Uterus (tissue), 4 donors: Measurements from ENCODE around the gene ZBTB40. TPM values are rescaled to one million over a fixed set of nuclear protein-coding genes. Genes with fewer than 3 reads are reported as not detected.

Experiments used
- DNase-seq, 2 donors: peaks; one replicate each; pipeline ENCODE4 v3.0.0-alpha.2; 2019 to 2020
- H3K27ac ChIP-seq, 2 donors: fragments of 200-600 bp; sonication (generic); 1 replicate in 1 of 2; 2 replicates in 1 of 2; pipeline ENCODE4 v1.5.1; 2016 to 2018
- H3K27me3 ChIP-seq, 2 donors: fragments of 200-600 bp; sonication (generic); one replicate each; pipeline ENCODE4 v1.5.1; 2018 to 2019; ENCODE audit warnings: control low read depth in 1 of 2
- H3K36me3 ChIP-seq, 2 donors: fragments of 200-600 bp; sonication (generic); one replicate each; pipeline ENCODE4 v1.5.1; 2019; ENCODE audit warnings: control low read depth in 1 of 2
- H3K4me1 ChIP-seq, 2 donors: fragments of 200-600 bp; sonication (generic); one replicate each; pipeline ENCODE4 v1.5.1; 2018 to 2019; ENCODE audit warnings: control low read depth in 1 of 2
- H3K4me3 ChIP-seq, 2 donors: fragments of 200-600 bp; sonication (generic); 1 replicate in 1 of 2; 2 replicates in 1 of 2; pipeline ENCODE4 v1.5.1; 2018 to 2019; ENCODE audit warnings: mild to moderate bottlenecking in 1 of 2
- H3K9me3 ChIP-seq, 2 donors: fragments of 200-600 bp; sonication (generic); one replicate each; pipeline ENCODE4 v1.5.1; 2019; ENCODE audit warnings: control low read depth in 1 of 2
- POLR2A ChIP-seq, 2 donors: fragments of 450-650 bp; IDR thresholded peaks; one replicate each; pipeline ENCODE4 v1.6.1; 2016; ENCODE audit warnings: antibody characterized with exemption in 2 of 2, mild to moderate bottlenecking in 1 of 2, moderate library complexity in 1 of 2
- intact Hi-C: fragments of 100-400 bp; cut with DNase I; formaldehyde crosslinking; loops from one replicate; pipeline ENCODE4 v1.15.1; 2023; ENCODE audit warnings: low total_unique reads
- total RNA-seq, 4 donors: library from RNA; depleted of rRNA in 3 of 4; stranded (reverse); fragments of >200 nt in 3 of 4; gene quantifications; one replicate each; pipeline versions ENCODE4 v1.1.0 to v1.2.4, GENCODE V29; 2014 to 2023
- TF ChIP-seq, protein P1 (sequence below), 4 experiments: fragments of 200-600 bp in 2 of 4; fragments of 450-650 bp in 2 of 4; sonication (generic) in 2 of 4; IDR thresholded peaks; one replicate each; pipeline ENCODE4 v1.5.1; 2016 to 2019; ENCODE audit warnings: antibody characterized with exemption in 4 of 4, mild to moderate bottlenecking in 2 of 4, moderate library complexity in 1 of 4
- donor health status: DM: yes; HTN: yes; CAD: no.

ZBTB40 gene
- total RNA-seq, 4 donors from 2014 or later = 8.2 to 34.2 (median 16.6) TPM

- no peaks in the 10 kb centered on the region for H3K9me3 ChIP-seq
- no peak overlapping the region for H3K27ac ChIP-seq
- no peak overlapping the region for H3K4me3 ChIP-seq
- DNase-seq = no peak
- H3K27me3 ChIP-seq = no peaks in the 10 kb centered on the region
- TF ChIP-seq, protein P1, sequence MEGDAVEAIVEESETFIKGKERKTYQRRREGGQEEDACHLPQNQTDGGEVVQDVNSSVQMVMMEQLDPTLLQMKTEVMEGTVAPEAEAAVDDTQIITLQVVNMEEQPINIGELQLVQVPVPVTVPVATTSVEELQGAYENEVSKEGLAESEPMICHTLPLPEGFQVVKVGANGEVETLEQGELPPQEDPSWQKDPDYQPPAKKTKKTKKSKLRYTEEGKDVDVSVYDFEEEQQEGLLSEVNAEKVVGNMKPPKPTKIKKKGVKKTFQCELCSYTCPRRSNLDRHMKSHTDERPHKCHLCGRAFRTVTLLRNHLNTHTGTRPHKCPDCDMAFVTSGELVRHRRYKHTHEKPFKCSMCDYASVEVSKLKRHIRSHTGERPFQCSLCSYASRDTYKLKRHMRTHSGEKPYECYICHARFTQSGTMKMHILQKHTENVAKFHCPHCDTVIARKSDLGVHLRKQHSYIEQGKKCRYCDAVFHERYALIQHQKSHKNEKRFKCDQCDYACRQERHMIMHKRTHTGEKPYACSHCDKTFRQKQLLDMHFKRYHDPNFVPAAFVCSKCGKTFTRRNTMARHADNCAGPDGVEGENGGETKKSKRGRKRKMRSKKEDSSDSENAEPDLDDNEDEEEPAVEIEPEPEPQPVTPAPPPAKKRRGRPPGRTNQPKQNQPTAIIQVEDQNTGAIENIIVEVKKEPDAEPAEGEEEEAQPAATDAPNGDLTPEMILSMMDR (IDR thresholded peaks at IDR 0.05) = no peak
- TF ChIP-seq POLR2A (IDR thresholded peaks at IDR 0.05) = no peak
- intact Hi-C loops = no loop called here
- H3K36me3 ChIP-seq = no peaks in the 10 kb centered on the region
- H3K4me1 ChIP-seq = no peaks in the 10 kb centered on the region
Measured at GRCh38 chr1:22500058-22500457, 48.4 kb downstream of the ZBTB40 start.

- Histone ChIP-seq H3K36me3 (no peaks in the 10 kb centered on the region), H3K4me1 (no peaks in the 10 kb centered on the region), H3K9me3 (no peaks in the 10 kb centered on the region), H3K27ac (no peak overlapping the region), H3K27me3 (no peaks in the 10 kb centered on the region), H3K4me3 (no peak overlapping the region)
- intact Hi-C loops = no loop called here
- DNase-seq = peak in 1 of 2 donors; percentile 19
- TF ChIP-seq, protein P1 (IDR thresholded peaks at IDR 0.05) = no peak
- no peak for TF ChIP-seq POLR2A (IDR thresholded peaks at IDR 0.05)
Measured at GRCh38 chr1:22500471-22500870, 48.8 kb downstream of the ZBTB40 start.

DNA sequence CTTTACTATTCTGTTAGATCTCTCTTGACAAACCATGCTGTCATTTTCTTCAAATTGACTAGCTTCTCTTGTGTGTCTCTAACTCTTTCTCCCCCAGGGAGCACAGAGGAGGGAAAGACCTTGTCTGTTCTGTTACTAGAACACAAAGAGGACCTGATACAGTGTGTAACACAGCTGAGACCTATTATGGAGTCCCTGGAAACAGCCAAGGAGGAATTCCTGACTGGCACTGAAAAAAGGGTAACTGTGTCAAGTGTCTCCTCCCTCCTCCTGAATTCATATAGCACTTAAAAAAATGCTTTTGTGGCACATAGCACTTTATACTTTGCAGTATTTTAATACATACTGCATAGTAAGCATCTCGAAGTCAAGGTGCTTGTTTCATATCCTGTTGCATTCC is 50.6 kb downstream of the ZBTB40 start:
- Histone ChIP-seq H3K27ac (no peak overlapping the region), H3K27me3 (no peaks in the 10 kb centered on the region), H3K9me3 (no peaks in the 10 kb centered on the region), H3K36me3 (no peaks in the 10 kb centered on the region), H3K4me3 (no peak overlapping the region), H3K4me1 (no peaks in the 10 kb centered on the region)
- TF ChIP-seq, protein P1 (IDR thresholded peaks at IDR 0.05) = no peak
- TF ChIP-seq POLR2A (IDR thresholded peaks at IDR 0.05) = no peak
- DNase-seq = no peak
- intact Hi-C loops = no loop called here

DNA sequence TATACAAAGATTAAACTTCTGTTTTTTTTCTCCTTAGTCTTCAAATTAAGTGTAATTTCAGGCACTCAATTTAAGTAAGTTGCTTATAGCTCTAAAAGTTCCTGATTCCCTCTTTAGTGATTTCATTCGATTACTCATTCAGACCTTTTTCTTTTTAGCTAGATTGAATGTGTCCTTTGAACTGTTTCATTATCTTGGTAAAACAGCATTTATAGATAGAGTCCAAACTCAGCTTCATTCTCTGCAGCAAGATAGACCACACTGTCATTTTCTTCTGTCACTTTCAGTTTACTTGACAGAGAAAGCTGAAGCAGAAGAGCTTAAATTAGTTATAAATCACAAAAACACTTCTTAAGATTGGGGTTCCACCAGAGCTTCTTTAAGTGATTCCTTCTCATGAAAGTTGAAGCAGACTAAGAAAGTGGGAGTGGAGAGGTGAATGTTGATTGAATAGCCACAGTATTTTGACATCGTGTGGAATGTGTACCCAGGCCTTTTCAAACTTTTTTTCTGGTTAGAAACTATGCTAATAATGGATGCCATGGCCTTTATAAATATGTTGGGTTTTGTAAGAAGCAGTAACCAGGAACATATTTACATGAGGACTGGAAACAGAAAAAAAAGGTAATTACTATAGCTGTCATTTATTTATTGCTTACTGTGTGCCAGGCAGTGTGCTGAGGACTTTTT is 52.2 kb downstream of the ZBTB40 start:
- H3K36me3 ChIP-seq = no peaks in the 10 kb centered on the region
- intact Hi-C loops = no loop called here
- no peaks in the 10 kb centered on the region for H3K9me3 ChIP-seq
- H3K27ac ChIP-seq = no peak overlapping the region
- no peak for TF ChIP-seq POLR2A (IDR thresholded peaks at IDR 0.05)
- TF ChIP-seq, protein P1 (IDR thresholded peaks at IDR 0.05) = no peak
- no peak overlapping the region for H3K4me3 ChIP-seq
- DNase-seq = no peak
- H3K4me1 ChIP-seq = no peaks in the 10 kb centered on the region
- H3K27me3 ChIP-seq = no peaks in the 10 kb centered on the region

GRCh38 chr1:22506130-22506692 is 54.6 kb downstream of the ZBTB40 start:
- H3K9me3 ChIP-seq = no peaks in the 10 kb centered on the region
- intact Hi-C loops = no loop called here
- H3K36me3 ChIP-seq = no peaks in the 10 kb centered on the region
- no peak overlapping the region for H3K4me3 ChIP-seq
- H3K4me1 ChIP-seq = no peaks in the 10 kb centered on the region
- H3K27ac ChIP-seq = no peak overlapping the region
- no peaks in the 10 kb centered on the region for H3K27me3 ChIP-seq
- no peak for TF ChIP-seq POLR2A (IDR thresholded peaks at IDR 0.05)
- TF ChIP-seq, protein P1 (IDR thresholded peaks at IDR 0.05) = no peak
- DNase-seq = no peak
